Ovary (tissue), 9 donors: Measurements from ENCODE around the gene SLFN11. TPM values are rescaled to one million over a fixed set of nuclear protein-coding genes. Genes with fewer than 3 reads are reported as not detected.
"Not testable (repeated sequence)": the region's sequence is repeated elsewhere in the genome, so short reads cannot be mapped to it uniquely, and the experiment has no call there.

Experiments used
- DNase-seq, 5 donors: peaks; one replicate each; pipeline ENCODE4 v3.0.0-alpha.2; 2019 to 2020
- H3K27ac ChIP-seq, 2 donors: fragments of 200-600 bp; one replicate each; pipeline versions ENCODE4 v1.5.1 to v1.8.0; 2019 to 2022
- H3K27me3 ChIP-seq: fragments of 200-600 bp; one replicate; pipeline ENCODE4 v1.8.0; 2022
- H3K36me3 ChIP-seq: fragments of 200-600 bp; sonication (generic); one replicate; pipeline ENCODE4 v1.5.1; 2019
- H3K4me1 ChIP-seq: one replicate; pipeline ENCODE4 v1.8.1; 2013; ENCODE audit warnings: mild to moderate bottlenecking, moderate library complexity; ENCODE audit not compliant: insufficient read depth
- H3K4me3 ChIP-seq: fragments of 200-600 bp; sonication (generic); one replicate; pipeline ENCODE4 v1.5.1; 2017
- H3K9me3 ChIP-seq, 2 donors: fragments of 200-600 bp in 1 of 2; sonication (generic) in 1 of 2; one replicate each; pipeline versions ENCODE4 v1.5.1 to v1.8.1; 2013 to 2019; ENCODE audit warnings: mild to moderate bottlenecking in 1 of 2, moderate library complexity in 1 of 2
- CTCF ChIP-seq, 3 donors: fragments of 450-650 bp in 2 of 3; fragments of 200-600 bp in 1 of 3; IDR thresholded peaks; one replicate each; pipeline versions ENCODE4 v1.5.1 to v1.8.0; 2016 to 2022; ENCODE audit warnings: antibody characterized with exemption in 3 of 3, mild to moderate bottlenecking in 1 of 3
- EP300 ChIP-seq: sonication (generic); formaldehyde crosslinking; IDR thresholded peaks from one replicate; pipeline ENCODE4 v1.6.1; 2017; ENCODE audit warnings: antibody characterized with exemption
- POLR2A ChIP-seq: fragments of 450-650 bp; IDR thresholded peaks from one replicate; pipeline ENCODE4 v1.6.1; 2017; ENCODE audit warnings: antibody characterized with exemption, mild to moderate bottlenecking, moderate library complexity
- WGBS, 3 donors: extraction: QIAGEN DNeasy Blood & Tissue Kit in 1 of 3; methylation state at CpG; one replicate each; pipeline versions ENCODE4 v1.1.5 to v1.1.7; 2013 to 2017; 5-methylcytosine and 5-hydroxymethylcytosine counted together
- intact Hi-C, 4 donors: fragments of 100-400 bp; cut with DNase I; formaldehyde crosslinking; loops; one replicate each; pipeline versions ENCODE4 v1.11.0 to v1.15.1; 2022 to 2023
- polyA plus RNA-seq, 2 donors: library from polyadenylated mRNA; stranded (reverse); fragments of 200-250 nt in 1 of 2; fragments of 350-450 nt in 1 of 2; fragmentation: Illumina TruSeq in 1 of 2; extraction: RNeasy Lipid Tissue Mini Kit (QIAGEN cat#74804) in 1 of 2; gene quantifications; one replicate each; pipeline ENCODE4 v1.2.3, GENCODE V29; 2013 to 2014
- total RNA-seq, 7 donors: library from RNA; depleted of rRNA in 2 of 7; stranded (reverse); fragments of >200 nt in 2 of 7; fragmentation: NEBNext Ultra II Directional in 3 of 7; extraction: Animal tissue kit (Norgen Biotek cat#: 25700) in 3 of 7; gene quantifications; one replicate each; pipeline versions ENCODE4 v1.1.0 to v1.2.4, GENCODE V29; 2016 to 2023
- donor health status: DM: no; HTN: no; CAD: no; lungs with moderate emphysema.
- donor health status: DM: no; HTN: no; CAD: no.
- donor health status: Bipolar disorder and iron deficiency.
- donor health status: DM: yes; HTN: yes; CAD: no.
- donor health status: DM: no; HTN: no; CAD: no.
- donor health status: DM: yes; HTN: yes; CAD: no.

The SLFN11 gene
- total and polyA plus RNA-seq, 9 donors = 9.6 to 75.0 (median 40.8) TPM

GRCh38 chr17:35407531-35407930, 34.1 kb upstream of the SLFN11 start:
- Histone ChIP-seq H3K27me3 (no peaks in the 10 kb centered on the region), H3K36me3 (no peaks in the 10 kb centered on the region), H3K4me3 (no peak overlapping the region), H3K4me1 (no peaks in the 10 kb centered on the region), H3K9me3 (no peaks in the 10 kb centered on the region), H3K27ac (no peak overlapping the region)
- DNase-seq = no peak
- intact Hi-C loops = no loop called here
- no peak for TF ChIP-seq EP300
- no peak for TF ChIP-seq CTCF (IDR thresholded peaks at IDR 0.05)
- no peak for TF ChIP-seq POLR2A
- 85 to 89% (median 86%) methylated on average over 26 of the region's 26 CpGs for WGBS, 3 donors

GRCh38 chr17:35406568-35406967, 33.1 kb upstream of the SLFN11 start:
- Histone ChIP-seq H3K4me1 (no peaks in the 10 kb centered on the region), H3K27me3 (no peaks in the 10 kb centered on the region), H3K4me3 (no peak overlapping the region), H3K27ac (no peak overlapping the region), H3K9me3 (no peaks in the 10 kb centered on the region), H3K36me3 (no peaks in the 10 kb centered on the region)
- intact Hi-C loops = no loop called here
- WGBS, 3 donors = 83 to 90% (median 87%) methylated on average over 1 of the region's 1 CpG
- DNase-seq = no peak
- TF ChIP-seq POLR2A = no peak
- TF ChIP-seq CTCF (IDR thresholded peaks at IDR 0.05) = no peak
- no peak for TF ChIP-seq EP300

GRCh38 chr17:35404360-35404759, 30.9 kb upstream of the SLFN11 start:
- no peaks in the 10 kb centered on the region for H3K27me3 ChIP-seq
- TF ChIP-seq POLR2A (no peak), CTCF (IDR thresholded peaks at IDR 0.05) (no peak), EP300 (no peak)
- WGBS, 3 donors = 87 to 90% (median 88%) methylated on average over 1 of the region's 1 CpG
- no peak overlapping the region for H3K27ac ChIP-seq
- H3K4me3 ChIP-seq = no peak overlapping the region
- H3K4me1 ChIP-seq = no peaks in the 10 kb centered on the region
- intact Hi-C loops = no loop called here
- no peak for DNase-seq
- H3K36me3 ChIP-seq = no peaks in the 10 kb centered on the region
- no peaks in the 10 kb centered on the region for H3K9me3 ChIP-seq

GRCh38 chr17:35393783-35394182, 20.4 kb upstream of the SLFN11 start:
- H3K4me1 ChIP-seq, H3K36me3 ChIP-seq, H3K4me3 ChIP-seq, intact Hi-C loops, H3K27ac ChIP-seq, H3K27me3 ChIP-seq, DNase-seq, H3K9me3 ChIP-seq: not testable (repeated sequence)
- 91 to 93% (median 93%) methylated on average over 13 of the region's 13 CpGs for WGBS, 3 donors

- H3K36me3 ChIP-seq = no peaks in the 10 kb centered on the region
- no peak for DNase-seq
- no peak for TF ChIP-seq CTCF (IDR thresholded peaks at IDR 0.05)
- no peak for TF ChIP-seq EP300
- no peak overlapping the region for H3K27ac ChIP-seq
- intact Hi-C loops = no loop called here
- no peaks in the 10 kb centered on the region for H3K9me3 ChIP-seq
- H3K4me3 ChIP-seq = no peak overlapping the region
- H3K4me1 ChIP-seq = no peaks in the 10 kb centered on the region
- H3K27me3 ChIP-seq = no peaks in the 10 kb centered on the region
- WGBS, 3 donors = 47 to 79% (median 54%) methylated on average over 2 of the region's 2 CpGs
Observed at GRCh38 chr17:35390663-35391062, 17.2 kb upstream of the SLFN11 start.
